ENCODE data around the gene TRIM32. TPM values are rescaled to one million over a fixed set of nuclear protein-coding genes. Genes with fewer than 3 reads are reported as not detected.

The TRIM32 gene
- total RNA-seq, 1 donor from 2014 or later = 33.7 TPM

DNA sequence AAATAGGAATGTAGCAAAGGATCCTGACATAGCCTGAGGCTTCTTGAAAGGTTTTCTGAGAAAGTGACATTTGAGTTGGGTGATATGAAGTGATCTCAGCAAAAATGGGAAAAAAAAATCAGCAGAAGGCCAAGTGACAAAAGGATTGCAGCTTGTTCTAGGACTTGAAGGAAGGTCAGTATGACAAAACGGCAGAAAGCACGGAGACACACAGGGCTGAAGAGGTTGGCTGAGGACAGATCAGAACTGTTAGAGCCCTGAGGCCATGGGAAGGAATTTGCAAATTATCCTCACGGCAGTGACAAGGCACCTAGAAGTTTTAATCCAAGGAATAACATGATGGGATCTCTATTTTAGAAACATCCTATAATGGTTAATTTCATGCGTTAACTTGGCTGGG is 31.0 kb downstream of the TRIM32 start:
- no peak overlapping the region for H3K4me3 ChIP-seq (ENCODE audit: insufficient read depth, low read depth, low read length)
- no peaks in the 10 kb centered on the region for H3K36me3 ChIP-seq (ENCODE audit: insufficient read depth, low read length)
- no peaks in the 10 kb centered on the region for H3K79me2 ChIP-seq (ENCODE audit: insufficient read depth, low read length)
- no peaks in the 10 kb centered on the region for H3K36me3 Mint-ChIP-seq (ENCODE audit: low read depth, unreplicated experiment)
- H3K4me1 ChIP-seq (ENCODE audit: insufficient read depth, low read length) = no peaks in the 10 kb centered on the region
- no peak overlapping the region for H3K9ac ChIP-seq (ENCODE audit: low read length)
- H3K27ac ChIP-seq (ENCODE audit: low read depth, low read length) = no peak overlapping the region
- H2AFZ ChIP-seq (ENCODE audit: low read depth, low read length) = no peak overlapping the region
- no peak overlapping the region for H3K4me3 Mint-ChIP-seq (ENCODE audit: unreplicated experiment)
- H3K9me3 Mint-ChIP-seq (ENCODE audit: unreplicated experiment) = peaks cover 4% of the 10 kb centered on the region
- no peaks in the 10 kb centered on the region for H3K27me3 Mint-ChIP-seq (ENCODE audit: low read depth, unreplicated experiment)
- no peaks in the 10 kb centered on the region for H3K27me3 ChIP-seq (ENCODE audit: insufficient read depth, low read length)
- no peaks in the 10 kb centered on the region for H4K20me1 ChIP-seq (ENCODE audit: insufficient read depth, low read length)
- no peak overlapping the region for H3K4me2 ChIP-seq (ENCODE audit: low read length)
- no peaks in the 10 kb centered on the region for H3K9me3 ChIP-seq (ENCODE audit: insufficient read depth, low read depth, low read length)
- H3K4me1 Mint-ChIP-seq (ENCODE audit: low read depth, unreplicated experiment) = no peaks in the 10 kb centered on the region
- DNase-seq (ENCODE audit: low read depth) (no peak), FAIRE-seq (no peak)
- no peak overlapping the region for H3K27ac Mint-ChIP-seq (ENCODE audit: unreplicated experiment)
- no peak for TF ChIP-seq EZH2 (IDR thresholded peaks at IDR 0.05; ENCODE audit: insufficient read depth, low read length)
- TF ChIP-seq, protein P1, sequence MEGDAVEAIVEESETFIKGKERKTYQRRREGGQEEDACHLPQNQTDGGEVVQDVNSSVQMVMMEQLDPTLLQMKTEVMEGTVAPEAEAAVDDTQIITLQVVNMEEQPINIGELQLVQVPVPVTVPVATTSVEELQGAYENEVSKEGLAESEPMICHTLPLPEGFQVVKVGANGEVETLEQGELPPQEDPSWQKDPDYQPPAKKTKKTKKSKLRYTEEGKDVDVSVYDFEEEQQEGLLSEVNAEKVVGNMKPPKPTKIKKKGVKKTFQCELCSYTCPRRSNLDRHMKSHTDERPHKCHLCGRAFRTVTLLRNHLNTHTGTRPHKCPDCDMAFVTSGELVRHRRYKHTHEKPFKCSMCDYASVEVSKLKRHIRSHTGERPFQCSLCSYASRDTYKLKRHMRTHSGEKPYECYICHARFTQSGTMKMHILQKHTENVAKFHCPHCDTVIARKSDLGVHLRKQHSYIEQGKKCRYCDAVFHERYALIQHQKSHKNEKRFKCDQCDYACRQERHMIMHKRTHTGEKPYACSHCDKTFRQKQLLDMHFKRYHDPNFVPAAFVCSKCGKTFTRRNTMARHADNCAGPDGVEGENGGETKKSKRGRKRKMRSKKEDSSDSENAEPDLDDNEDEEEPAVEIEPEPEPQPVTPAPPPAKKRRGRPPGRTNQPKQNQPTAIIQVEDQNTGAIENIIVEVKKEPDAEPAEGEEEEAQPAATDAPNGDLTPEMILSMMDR (IDR thresholded peaks at IDR 0.05; ENCODE audit: insufficient read depth, low read depth, low read length) = no peak

DNA sequence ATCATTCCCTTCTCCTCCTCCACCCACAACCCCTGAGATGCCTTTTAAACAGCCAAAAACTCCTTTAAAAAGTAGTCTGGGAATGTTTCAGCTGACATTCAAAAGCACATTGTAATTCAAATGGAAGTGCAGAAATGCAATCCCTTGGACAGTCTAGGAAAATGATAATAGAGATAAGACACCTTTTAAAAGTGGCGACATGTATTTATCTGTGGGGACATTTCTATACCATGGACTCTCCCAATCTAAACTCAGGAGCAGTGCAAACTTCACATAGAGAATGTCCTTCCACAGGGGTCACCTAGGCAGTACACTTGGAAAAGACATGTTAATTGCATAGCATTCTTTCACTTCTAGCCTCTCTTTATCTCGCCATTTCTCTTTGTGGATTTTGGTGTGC is 33.0 kb downstream of the TRIM32 start:
- Mint-ChIP-seq H3K4me3 (ENCODE audit: unreplicated experiment) (no peak overlapping the region), H3K36me3 (ENCODE audit: low read depth, unreplicated experiment) (no peaks in the 10 kb centered on the region), H3K4me1 (ENCODE audit: low read depth, unreplicated experiment) (no peaks in the 10 kb centered on the region), H3K27ac (ENCODE audit: unreplicated experiment) (no peak overlapping the region), H3K27me3 (ENCODE audit: low read depth, unreplicated experiment) (no peaks in the 10 kb centered on the region), H3K9me3 (ENCODE audit: unreplicated experiment) (peaks cover 6% of the 10 kb centered on the region)
- no peaks in the 10 kb centered on the region for H3K27me3 ChIP-seq (ENCODE audit: insufficient read depth, low read length)
- no peak overlapping the region for H3K4me2 ChIP-seq (ENCODE audit: low read length)
- no peak for TF ChIP-seq EZH2 (IDR thresholded peaks at IDR 0.05; ENCODE audit: insufficient read depth, low read length)
- TF ChIP-seq, protein P1 (IDR thresholded peaks at IDR 0.05; ENCODE audit: insufficient read depth, low read depth, low read length) = no peak
- no peaks in the 10 kb centered on the region for H3K9me3 ChIP-seq (ENCODE audit: insufficient read depth, low read depth, low read length)
- DNase-seq (ENCODE audit: low read depth) (no peak), FAIRE-seq (no peak)
- H3K27ac ChIP-seq (ENCODE audit: low read depth, low read length) = no peak overlapping the region
- H3K4me1 ChIP-seq (ENCODE audit: insufficient read depth, low read length) = no peaks in the 10 kb centered on the region
- H3K79me2 ChIP-seq (ENCODE audit: insufficient read depth, low read length) = no peaks in the 10 kb centered on the region
- H3K4me3 ChIP-seq (ENCODE audit: insufficient read depth, low read depth, low read length) = no peak overlapping the region
- H2AFZ ChIP-seq (ENCODE audit: low read depth, low read length) = no peak overlapping the region
- no peak overlapping the region for H3K9ac ChIP-seq (ENCODE audit: low read length)
- no peaks in the 10 kb centered on the region for H4K20me1 ChIP-seq (ENCODE audit: insufficient read depth, low read length)
- H3K36me3 ChIP-seq (ENCODE audit: insufficient read depth, low read length) = no peaks in the 10 kb centered on the region

DNA sequence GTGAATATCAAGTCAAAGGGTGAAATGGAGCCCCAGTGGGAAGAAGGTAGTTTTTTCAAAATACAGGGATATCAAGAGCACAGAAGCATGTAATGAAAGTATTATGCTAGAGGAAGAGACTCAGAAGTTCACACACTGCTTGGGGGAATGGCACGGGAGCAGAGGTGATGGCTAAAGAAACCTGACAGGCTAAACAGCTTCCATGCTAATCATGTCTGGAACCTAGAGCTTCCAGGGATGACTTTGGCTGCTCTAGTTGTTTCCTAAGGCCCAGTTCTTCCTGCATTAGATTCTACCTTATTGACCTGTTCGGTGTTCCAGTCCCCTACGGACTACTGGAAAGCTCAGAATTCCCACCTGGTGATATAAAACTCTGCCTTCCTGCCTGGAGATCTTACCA is 34.3 kb downstream of the TRIM32 start:
- H3K27me3 Mint-ChIP-seq (ENCODE audit: low read depth, unreplicated experiment) = no peaks in the 10 kb centered on the region
- H3K27ac ChIP-seq (ENCODE audit: low read depth, low read length) = no peak overlapping the region
- TF ChIP-seq, protein P1 (IDR thresholded peaks at IDR 0.05; ENCODE audit: insufficient read depth, low read depth, low read length) = no peak
- TF ChIP-seq EZH2 (IDR thresholded peaks at IDR 0.05; ENCODE audit: insufficient read depth, low read length) = no peak
- H3K4me3 ChIP-seq (ENCODE audit: insufficient read depth, low read depth, low read length) = no peak overlapping the region
- H4K20me1 ChIP-seq (ENCODE audit: insufficient read depth, low read length) = no peaks in the 10 kb centered on the region
- H3K27me3 ChIP-seq (ENCODE audit: insufficient read depth, low read length) = no peaks in the 10 kb centered on the region
- H3K9me3 ChIP-seq (ENCODE audit: insufficient read depth, low read depth, low read length) = no peaks in the 10 kb centered on the region
- no peaks in the 10 kb centered on the region for H3K79me2 ChIP-seq (ENCODE audit: insufficient read depth, low read length)
- no peaks in the 10 kb centered on the region for H3K4me1 ChIP-seq (ENCODE audit: insufficient read depth, low read length)
- H3K4me3 Mint-ChIP-seq (ENCODE audit: unreplicated experiment) = no peak overlapping the region
- no peak for DNase-seq (ENCODE audit: low read depth)
- no peak for FAIRE-seq
- no peak overlapping the region for H3K27ac Mint-ChIP-seq (ENCODE audit: unreplicated experiment)
- H3K9me3 Mint-ChIP-seq (ENCODE audit: unreplicated experiment) = peaks cover 6% of the 10 kb centered on the region
- no peaks in the 10 kb centered on the region for H3K4me1 Mint-ChIP-seq (ENCODE audit: low read depth, unreplicated experiment)
- no peaks in the 10 kb centered on the region for H3K36me3 ChIP-seq (ENCODE audit: insufficient read depth, low read length)
- H3K9ac ChIP-seq (ENCODE audit: low read length) = no peak overlapping the region
- H3K36me3 Mint-ChIP-seq (ENCODE audit: low read depth, unreplicated experiment) = no peaks in the 10 kb centered on the region
- H3K4me2 ChIP-seq (ENCODE audit: low read length) = no peak overlapping the region
- H2AFZ ChIP-seq (ENCODE audit: low read depth, low read length) = no peak overlapping the region

All from astrocyte (in vitro differentiated cells and primary cell).